Activated effector memory CD4-positive, alpha-beta T cell treated with Interleukin-2 at 50 U/mL for 16 hours (primary cell): ENCODE results near the gene GSTCD.
"Not testable (repeated sequence)": the region's sequence is repeated elsewhere in the genome, so short reads cannot be mapped to it uniquely, and the experiment has no call there.

ENCODE experiments used
- DNase-seq: peaks from one replicate; pipeline ENCODE4 v3.0.0-alpha.2; 2020

GSTCD gene, protein sequence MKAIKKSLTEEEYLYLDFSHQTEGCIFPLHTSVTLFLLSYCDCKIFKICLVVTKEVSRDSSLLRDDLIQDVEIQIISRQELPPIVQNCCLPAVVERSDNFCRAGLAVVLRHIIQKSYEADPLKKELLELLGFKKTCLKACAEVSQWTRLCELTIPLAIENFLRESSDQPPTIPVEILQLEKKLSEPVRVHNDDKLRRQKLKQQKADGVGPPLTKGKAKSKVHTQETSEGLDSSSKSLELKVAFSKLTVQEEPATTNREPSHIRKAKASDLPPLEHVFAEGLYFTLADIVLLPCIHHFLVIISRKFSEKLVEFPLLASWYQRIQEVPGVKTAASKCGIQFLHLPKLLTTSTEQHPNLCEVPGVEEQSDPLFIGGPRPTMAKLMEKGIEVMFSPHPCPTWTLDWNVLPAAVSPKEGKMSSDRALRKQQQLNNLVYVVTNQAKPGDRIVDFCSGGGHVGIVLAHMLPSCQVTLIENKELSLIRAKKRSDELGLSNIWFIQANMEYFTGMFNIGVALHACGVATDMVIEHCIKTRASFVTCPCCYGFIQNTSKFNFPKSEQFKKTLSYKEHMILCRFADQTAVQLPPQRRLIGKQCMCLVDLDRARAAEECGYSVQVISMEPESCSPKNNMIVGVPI

DNA sequence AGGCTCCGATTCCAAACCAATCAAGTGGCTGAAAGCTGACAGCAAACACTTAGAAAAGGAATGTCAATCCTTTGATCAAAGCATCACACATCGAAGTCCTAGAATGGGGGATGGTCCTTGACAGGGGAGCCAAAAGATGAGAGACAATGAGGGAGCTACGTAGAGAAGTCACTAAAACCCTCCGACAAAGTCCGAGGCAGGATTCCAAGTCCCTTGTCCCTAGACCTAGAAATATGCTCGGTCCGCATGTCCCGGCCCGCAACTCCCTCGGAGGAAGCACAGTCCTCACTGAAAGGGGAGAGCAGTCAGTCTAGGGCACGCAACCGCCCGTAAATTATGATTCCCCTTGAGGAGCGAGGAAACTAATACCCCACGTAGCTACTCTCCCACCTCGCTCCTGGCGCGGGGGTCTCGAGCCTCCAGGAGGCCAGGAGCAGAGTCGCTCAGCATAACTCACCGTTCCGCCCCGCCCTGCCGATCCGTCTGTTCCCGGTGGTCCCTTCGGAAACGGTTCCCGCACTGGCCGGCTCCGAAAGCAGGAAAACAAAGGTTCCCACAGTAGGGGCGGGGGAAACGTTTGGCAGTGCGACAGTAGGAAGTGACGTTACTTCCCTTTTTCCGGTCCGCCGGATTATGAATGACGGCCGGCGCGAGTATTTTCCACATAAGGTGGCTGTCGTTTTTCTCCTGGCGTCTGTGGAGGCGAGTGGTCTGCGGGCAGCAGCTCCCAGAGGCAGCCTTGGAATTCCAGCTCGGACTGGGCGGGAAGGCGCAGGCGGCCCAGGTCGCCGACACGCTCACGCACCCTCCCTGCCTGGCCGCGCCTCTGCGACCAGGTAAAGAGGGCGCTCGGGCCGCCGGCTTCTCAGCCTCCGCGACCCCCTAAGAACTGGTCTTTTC lies at the start of gene GSTCD, which contains the start of gene INTS12:
GSTCD (plus strand) TSS at position 604 of the 900 bp plus-strand sequence. CDS start 8,830 bp downstream, outside the sequence.
INTS12 (minus strand) TSS at position 509 of the 900 bp plus-strand sequence. CDS start 8,684 bp downstream, outside the sequence.
- DNase-seq, result peak; percentile 81

DNA sequence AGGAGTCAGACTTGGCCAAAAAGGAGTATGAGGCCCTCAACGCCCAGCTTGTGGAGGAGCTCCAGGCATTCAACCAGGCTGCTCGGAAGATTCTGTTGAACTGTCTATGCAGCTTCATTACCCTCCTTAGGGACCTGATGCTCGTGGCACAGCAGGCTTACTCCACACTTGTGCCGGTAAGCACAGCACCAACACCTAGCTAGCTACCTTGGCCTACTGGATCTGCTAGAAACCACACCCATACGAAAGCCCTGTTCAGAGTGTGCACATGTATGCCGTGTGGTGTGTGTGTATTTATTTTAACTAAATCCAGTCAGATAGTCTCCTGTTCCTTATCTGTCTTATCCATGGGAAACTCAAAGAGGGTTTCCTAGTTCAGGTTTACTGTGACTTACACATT lies 49.4 kb upstream of the GSTCD start:
- no peak for DNase-seq

DNA sequence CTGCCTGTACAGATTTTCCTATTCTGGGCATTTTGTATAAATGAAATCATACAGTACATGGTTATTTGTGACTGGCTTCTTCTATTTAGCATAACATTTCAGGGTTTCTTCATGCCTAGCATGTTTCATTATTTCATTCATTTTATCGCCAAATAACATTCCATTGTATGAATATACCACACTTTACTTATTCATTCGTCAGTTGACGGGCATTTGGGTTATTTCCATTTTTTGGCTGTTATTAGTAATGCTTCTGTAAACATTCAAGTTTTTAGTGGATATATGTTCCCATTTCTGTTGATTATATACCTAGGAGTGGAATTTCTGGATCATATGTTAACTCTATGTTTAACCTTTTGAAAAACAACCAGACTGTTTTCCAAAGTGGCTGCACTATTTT lies 47.6 kb upstream of the GSTCD start:
- DNase-seq, result no peak

DNA sequence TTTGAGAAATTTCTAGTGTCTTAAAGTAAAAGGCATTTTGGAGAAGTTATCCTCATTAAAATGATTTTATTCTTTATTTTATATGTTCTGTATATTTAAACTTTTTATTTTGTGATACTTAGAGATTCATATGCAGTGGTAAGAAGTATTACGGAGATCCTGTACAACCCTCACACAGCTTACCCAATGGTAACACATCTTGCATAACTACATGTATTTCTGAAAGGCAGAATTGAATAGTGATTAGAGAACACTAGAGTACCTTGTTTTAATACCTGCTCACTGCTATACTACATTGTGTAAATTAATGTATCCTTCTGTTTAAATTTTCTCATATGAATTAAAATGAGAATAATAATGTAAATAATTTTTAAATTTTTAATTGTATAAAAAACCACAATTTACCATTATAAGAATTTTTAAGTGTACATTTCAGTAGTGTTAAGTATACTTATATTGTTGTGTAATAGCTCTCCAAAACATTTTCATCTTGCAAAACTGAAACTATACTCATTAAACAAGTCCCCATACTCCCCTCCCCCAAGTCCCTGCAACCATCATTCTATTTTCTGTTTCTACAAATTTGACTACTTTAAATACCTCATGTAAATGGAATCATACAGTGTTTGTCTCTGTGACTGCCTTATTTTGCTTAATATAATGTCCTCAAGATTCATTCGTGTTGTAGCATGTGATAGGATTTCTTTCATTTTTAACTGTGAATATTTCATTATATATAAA lies 45.5 kb upstream of the GSTCD start:
- DNase-seq, result no peak

DNA sequence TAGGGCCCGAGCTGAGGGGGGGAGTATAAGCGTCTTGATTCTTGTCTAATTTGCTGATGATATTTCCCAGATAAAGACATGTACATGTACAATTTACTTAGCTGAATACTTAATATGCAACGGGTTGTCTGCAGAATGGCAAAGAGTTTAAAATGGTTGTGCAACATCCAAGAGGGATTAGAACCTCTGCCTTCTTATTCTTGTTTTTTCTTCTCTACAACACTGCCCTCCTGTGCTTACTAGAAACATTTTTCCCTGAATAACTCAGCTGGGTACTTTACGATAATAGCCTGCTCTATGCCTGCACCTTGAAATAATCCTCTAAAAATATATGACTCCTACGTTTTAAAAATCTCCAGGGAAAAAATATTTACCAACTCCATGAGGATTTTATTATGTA lies 41.9 kb upstream of the GSTCD start:
- DNase-seq, result no peak

DNA sequence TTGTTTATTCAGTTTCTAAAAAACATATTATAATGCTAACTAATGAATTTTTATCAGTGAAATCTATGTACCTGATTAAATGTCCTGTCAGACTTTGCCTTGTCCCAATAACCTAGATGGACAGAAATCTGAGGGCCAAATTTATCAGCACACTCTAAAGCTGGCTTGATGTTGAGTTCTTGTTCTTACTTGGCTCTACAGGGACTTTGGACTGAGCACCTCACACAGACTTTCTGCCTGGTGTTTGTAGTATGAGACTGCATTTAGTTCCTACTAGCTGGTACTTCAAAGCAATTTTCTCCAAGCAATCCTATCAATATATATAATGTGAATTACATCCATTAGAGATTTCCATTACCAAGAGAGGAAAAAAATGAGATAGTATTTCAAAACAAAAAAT lies 37.9 kb upstream of the GSTCD start:
- DNase-seq, result no peak

DNA sequence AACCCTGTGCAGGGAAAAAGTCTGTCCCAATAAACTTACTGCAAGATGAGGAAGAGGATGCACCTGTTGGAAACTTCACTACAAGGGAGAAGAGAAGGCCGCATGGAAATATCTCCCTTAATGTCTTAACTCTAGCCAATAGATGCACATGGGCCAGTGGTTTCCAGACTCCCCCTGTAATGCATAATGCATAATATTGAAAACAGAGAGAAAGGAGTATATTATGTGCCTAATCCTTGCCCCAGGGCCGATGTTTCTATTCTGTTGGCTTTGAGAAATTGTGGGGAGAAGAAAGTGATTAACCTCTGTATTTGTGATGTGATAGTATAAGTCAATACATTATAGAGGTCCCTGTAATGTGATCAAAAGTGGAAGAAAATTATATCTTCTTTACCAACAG lies 37.3 kb upstream of the GSTCD start:
- DNase-seq, result no peak

DNA sequence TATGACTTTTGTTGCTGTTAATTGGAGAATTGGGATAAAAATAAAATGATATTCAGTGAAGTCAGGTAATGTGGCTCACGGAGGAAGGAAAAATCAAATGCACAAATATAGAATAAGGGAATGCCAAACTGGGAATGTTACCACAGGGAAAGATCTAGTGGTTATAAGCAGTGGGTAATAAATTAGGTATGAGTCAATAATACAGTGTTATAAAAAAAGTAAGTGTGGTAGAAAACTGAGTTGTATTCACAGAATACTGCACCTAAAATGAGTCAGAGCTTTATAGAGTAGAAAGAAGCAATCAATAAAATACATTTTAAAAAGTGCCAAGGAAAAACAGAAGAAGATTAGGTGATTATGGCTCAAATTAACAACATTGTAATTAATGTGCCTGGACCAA lies 34.6 kb upstream of the GSTCD start:
- DNase-seq, result no peak

DNA sequence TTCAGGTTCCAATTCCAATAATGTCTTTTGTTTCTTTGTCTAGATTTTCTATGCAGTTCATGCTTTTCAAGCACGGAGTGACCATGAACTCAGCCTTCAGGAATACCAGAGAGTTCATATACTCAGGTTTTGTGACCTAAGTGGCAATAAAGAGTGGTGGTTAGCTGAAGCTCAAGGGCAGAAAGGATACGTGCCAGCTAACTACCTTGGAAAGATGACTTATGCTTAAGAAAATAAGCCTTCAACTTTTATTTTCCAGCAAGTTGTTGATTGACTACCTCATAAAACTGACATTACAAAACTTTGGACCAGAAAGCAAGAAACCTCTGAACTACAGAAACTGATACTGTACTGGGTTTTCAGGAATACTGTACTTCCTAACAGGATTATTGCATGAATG lies 30.9 kb upstream of the GSTCD start:
- no peak for DNase-seq

DNA sequence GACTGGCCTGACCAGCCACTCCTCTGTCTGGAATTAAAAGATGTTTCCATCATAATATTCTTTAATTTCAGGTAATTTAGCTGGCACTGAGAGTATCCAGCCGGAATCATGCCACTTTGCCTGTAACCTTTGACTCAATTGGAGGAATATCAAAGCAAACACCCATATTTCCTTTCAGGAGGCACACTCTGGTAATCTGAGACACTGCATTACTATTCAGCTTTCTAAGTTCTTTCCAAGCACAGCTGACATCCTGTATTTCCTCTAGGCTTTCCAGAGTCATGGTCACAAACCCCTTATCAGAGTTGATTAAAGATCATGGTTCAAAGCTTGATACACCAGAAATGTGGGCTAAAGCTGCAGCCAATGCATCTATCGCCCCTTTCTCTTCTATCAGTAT lies 29.4 kb upstream of the GSTCD start:
- DNase-seq, result no peak

DNA sequence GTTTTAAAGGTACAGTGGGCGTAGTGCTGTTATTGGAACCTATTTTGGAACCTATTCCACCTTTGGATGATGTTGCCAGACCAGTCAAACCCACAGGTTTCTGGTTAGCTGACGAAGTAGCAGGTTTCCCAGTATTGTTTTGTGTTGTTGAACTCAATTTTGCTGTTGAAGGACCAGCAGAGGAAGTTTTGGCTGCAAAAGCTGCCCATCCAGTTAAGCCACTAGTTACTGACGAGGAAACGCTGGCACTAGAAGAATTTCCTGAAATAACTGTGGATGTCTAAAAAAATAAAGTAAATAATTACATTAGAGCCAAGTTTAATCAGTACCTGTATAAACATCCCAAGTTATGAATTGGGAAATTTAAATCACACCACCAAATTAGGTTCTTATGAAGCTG lies 25.5 kb upstream of the GSTCD start:
- DNase-seq, result no peak

DNA sequence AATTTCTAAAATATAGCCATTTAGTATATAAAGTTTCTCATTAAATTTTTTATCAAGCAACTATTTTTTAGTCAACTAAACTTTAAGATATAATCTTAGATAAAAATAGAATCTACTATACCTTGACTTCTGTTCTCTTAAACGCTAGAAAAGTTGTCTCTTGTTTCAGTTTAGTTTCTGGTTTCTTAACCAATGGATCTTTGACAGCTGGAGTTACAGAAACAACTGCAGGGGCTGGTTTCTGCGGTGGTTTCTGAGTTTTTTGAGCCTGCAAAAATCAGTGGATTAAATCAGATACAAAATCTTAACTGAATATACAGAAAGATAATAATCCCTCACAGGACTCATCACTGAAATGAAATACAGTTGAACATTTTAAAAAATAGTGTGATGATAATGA lies 22.0 kb upstream of the GSTCD start:
- no peak for DNase-seq

DNA sequence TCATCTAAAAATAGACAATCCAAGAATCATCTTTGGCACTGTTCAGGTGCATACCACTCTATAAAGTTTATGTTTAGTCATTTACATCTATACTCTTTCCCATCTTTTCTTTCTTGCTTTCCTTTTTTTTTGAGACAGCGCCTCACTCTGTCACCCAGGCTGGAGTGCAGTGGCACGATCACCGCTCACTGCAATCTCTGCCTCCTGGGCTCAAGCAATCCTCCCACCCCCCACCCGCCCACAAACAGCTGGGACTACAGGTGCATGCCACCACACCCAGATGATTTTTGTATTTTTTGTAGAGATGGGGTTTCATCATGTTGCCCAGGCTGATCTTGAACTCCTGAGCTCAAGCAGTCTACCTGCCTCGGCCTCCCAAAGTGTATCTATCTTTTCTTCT lies 13.8 kb upstream of the GSTCD start:
- not testable (repeated sequence) for DNase-seq

DNA sequence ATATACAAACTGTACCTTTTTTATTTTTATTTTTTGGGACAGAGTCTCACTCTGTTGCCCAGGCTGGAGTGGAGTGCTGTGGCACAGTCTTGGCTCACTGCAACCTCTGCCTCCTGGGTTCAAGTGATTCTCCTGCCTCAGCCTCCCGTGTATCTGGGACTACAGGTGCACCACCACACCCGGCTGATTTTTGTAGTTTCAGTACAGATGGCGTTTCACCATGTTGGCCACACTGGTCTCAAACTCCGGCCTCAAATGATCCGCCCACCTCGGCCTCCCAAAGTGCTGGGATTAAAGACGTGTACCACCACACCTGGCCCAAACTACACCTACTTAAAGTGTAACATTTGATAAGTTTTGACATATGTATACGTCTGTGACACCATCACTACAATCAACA lies 12.8 kb upstream of the GSTCD start:
- not testable (repeated sequence) for DNase-seq

DNA sequence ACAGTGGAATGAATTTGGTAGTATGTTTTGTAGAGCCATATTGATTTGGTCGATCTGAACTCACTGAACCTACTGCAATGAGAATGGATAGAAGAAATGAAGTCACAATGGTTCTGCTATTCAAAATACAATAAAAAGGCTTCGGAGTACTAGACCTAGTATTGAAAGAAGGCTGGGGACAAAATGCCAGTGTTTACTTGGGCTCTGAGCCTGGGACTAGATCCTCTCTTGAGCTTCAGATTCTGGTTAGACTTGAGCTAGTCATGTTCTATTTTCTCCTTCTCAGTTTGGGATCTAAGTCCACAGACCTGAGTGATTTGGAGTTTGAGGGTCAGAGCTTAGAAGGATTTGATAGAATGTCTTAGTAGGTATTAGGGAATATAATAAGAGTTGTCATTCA lies 10.0 kb upstream of the GSTCD start:
- DNase-seq, result no peak

DNA sequence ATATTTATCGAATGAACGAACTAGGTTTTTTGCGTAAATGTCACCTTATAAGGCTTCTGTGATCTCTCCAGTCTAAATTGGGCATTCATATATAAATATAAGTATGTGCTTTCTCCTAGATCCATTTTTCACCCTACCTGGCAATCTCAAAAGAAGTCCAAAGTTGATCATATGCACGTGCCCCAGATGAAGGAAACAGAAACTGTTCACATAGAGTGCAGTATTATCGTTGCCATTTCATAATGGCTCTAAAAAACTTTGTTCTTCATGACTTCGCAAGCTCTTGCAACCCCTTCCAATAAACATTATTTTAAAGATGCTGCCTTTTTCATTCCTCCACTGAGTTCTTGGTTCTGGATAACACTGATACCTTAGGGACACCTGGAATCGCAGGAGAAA lies 803 bp upstream of the GSTCD start:
- DNase-seq, result no peak

DNA sequence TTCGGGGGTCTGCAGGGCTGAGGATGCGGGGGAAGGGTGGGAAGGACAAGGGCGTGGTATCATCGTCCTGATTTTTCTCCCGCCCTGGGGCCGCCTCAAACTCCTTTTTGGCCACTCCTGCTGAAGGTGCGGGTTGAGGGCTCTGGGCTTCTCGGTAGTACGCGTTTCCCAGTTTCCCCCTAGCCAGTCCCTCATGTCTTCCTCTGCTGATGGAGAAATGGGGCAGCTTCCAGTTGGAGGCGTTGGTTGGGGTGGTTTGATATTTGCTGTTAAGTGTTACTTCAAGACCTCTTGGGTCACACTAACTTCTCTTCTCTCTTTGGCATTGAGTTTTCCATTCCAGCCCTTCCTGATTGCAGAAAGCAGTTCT lies 482 bp downstream of the GSTCD start:
- DNase-seq, result no peak

DNA sequence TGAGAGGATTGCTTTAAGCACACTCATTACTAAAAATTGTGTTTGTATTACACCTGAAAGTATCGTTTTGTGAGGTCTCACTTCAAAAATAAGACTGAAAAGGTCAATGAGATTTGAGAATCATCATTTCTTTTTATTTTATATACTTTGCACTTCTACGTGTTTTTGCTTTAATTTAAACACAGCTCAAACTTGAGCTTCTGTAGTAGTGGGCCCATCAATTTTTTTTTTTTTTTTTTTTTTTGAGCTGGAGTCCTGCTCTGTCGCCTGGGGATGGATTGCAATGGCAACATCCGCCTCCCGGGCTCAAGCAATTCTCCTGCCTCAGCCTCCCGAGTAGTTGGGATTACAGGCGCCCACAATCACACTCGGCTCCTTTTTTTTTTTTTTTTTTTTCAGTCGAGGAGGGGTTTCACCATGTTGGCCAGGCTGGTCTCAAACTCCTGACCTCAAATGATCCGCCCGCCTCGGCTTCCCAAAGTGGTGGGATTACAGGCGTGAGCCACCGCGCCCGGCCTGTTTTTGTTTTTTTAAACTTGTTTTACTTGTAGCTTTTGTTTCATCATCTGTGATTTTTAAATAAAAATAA lies 1.5 kb downstream of the GSTCD start:
- no peak for DNase-seq

DNA sequence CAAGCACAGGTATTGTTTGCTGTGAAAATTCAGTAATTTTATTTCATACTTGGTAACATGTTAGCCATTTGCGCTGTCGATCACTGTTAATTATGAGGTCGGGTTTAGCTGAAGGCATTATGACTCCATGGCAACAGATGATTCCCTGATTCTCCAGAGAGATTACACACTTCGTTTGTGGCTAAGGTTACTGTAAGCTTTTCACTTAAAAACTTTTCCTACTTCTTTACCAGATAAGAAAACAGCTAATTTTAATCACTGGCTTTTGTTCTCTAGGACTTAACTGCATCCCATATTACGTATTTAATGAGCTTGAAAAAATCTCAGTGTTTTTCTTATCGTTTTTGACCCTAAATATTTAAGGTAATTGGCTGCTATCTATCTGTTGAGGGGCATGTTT lies 2.1 kb downstream of the GSTCD start:
- no peak for DNase-seq

DNA sequence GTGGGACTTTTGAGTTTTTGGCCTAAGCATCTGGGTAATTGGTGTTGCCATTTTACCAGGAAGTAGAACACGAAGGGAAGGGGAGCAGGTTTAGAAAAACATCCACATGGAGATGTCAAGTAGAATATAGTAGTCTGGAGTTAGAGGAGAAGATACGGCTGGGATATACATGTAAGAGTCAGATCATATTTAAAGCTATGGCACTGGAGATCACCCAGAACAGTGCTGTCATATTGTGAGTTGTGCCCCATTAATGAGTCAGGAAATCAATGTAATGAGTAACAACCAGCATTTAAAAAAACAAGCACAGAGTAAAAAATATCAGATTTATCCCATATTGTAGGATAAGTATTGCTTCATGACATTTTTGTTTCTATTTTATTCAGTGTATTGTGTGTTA lies 4.2 kb downstream of the GSTCD start:
- no peak for DNase-seq

DNA sequence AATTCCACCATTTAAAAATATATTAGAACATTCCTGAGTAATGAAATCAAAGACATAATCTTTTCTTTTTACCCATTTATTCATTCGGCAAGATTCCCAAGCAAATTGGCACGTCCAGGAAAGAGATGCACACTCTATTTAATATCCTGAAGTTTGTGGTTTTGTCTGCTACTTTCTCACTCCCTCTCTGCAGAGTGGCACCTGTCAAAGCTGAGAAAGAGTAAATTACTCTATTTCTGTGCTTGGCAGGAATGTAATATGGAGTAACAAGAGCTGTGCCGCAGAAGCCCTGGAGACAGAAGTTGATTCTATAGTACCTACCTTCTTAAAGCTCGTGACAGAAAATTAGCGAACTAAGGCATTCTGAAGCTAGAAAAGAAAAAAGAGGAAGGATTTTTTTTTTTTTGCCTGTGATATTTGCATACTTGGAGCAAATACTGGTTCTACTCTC lies 5.5 kb downstream of the GSTCD start:
- no peak for DNase-seq

DNA sequence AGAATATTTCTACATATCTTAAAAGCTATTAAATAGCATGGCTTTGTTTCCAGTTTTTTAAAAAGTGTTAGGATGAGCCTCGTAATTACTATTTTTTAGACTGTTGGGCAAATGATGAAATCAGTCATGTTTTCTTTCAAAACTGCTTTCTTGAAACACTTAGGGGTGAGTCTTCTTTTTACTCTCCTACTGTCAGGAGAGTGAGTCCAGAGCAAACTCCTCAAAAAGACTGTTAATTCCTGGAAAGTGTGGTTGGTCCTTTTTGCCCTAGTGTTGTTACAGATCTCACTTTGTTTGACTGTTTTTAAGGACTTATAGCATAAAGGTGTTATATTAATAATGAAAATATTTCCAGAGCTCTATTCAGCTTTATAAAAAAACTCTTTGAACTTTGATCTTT lies 6.3 kb downstream of the GSTCD start:
- DNase-seq, result no peak
